ENCODE measurements around the gene GPC6.

- TF ChIP-seq CTCF (conservative IDR thresholded peaks at IDR 0.05) (no peak), EZH2 (IDR thresholded peaks at IDR 0.05; ENCODE audit: low read depth) (no peak)
Measured at GRCh38 chr13:94291631-94292322, 1065.2 kb downstream of the GPC6 start.
